Measurements from ENCODE around the gene PTPN22.

Gene PTPN22

DNA sequence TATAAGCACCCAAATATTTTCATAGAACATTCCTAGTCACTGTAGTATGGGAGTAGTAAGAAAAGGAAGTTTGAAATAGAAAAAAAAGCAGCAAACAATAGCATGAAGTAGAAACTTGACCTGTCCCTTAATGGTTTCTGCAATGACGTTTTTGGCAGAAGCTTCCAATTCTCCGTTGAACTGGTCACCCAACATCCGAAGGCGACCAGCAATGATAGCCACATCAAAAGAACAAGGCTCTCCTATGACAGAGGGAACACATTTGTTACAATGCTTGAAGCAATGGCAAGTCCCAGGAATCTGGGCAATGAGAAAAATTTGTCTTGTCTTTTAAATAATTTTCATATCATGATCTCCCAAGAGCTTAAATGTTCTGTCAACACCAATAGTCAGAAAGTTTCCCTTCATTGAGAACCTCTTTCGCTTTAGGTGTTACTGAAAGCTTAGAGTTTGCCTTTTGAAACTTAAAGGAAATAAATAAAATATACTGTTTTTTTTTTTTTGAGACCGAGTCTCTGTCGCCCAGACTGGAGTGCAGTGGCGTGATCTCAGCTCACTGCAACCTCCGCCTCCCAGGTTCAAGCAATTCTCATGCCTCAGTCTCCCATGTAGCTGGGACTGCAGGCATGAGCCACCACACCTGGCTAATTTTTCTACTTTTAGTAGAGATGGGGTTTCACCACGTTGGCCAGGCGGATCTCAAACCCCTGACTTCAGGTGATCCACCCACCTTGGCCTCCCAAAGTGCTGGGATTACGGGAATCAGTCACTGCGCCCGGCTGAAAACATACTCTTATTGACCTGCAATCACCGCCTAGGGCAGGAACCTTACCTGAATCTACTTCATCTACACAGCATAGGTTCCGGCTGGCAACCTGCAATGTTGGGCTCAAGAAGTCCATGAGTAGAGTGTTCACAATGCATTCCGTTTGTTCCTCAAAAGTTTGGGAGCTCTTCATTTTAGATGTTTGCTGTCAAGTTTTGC, 15.2 kb upstream of the PTPN22 start:
- TF ChIP-seq, protein P1, sequence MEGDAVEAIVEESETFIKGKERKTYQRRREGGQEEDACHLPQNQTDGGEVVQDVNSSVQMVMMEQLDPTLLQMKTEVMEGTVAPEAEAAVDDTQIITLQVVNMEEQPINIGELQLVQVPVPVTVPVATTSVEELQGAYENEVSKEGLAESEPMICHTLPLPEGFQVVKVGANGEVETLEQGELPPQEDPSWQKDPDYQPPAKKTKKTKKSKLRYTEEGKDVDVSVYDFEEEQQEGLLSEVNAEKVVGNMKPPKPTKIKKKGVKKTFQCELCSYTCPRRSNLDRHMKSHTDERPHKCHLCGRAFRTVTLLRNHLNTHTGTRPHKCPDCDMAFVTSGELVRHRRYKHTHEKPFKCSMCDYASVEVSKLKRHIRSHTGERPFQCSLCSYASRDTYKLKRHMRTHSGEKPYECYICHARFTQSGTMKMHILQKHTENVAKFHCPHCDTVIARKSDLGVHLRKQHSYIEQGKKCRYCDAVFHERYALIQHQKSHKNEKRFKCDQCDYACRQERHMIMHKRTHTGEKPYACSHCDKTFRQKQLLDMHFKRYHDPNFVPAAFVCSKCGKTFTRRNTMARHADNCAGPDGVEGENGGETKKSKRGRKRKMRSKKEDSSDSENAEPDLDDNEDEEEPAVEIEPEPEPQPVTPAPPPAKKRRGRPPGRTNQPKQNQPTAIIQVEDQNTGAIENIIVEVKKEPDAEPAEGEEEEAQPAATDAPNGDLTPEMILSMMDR (IDR thresholded peaks at IDR 0.05): no peak
- Histone ChIP-seq H3K9me3 (no peaks in the 10 kb centered on the region), H3K4me3 (ENCODE audit: low read depth in 1 of 2, low read length in 1 of 2) (peak overlapping the region; percentile 6 to 44), H3K27me3 (no peaks in the 10 kb centered on the region), H3K27ac (peak overlapping the region; percentile 83), H3K4me1 (ENCODE audit: control insufficient read depth in 1 of 2, insufficient read depth in 1 of 2, low read depth in 1 of 2, low read length in 1 of 2) (peaks cover 50 to 74% of the 10 kb centered on the region in 2 experiments), H3K36me3 (no peaks in the 10 kb centered on the region)

DNA sequence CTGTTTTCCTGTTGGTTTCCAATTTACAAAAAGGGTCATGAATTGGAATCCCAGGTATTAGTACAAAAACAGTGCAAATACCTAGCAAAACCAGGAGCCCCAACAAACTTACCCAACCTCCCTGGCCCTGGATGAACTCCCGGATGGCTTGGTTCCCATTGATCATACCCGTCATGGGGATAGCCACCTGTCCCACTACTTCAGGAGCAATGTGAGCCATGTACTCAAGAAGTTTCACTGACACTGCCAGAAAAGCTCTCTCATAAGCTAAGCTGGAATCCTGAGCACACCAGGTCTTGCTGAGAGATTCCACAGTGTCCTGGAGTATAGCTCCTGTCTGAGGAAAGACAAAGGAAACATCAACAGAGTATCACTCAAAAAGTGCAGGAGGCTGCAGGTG, 10.1 kb upstream of the PTPN22 start:
- no peak overlapping the region for H3K4me3 ChIP-seq (ENCODE audit: low read depth in 1 of 2, low read length in 1 of 2)
- H3K9me3 ChIP-seq: no peaks in the 10 kb centered on the region
- H3K36me3 ChIP-seq: no peaks in the 10 kb centered on the region
- H3K27me3 ChIP-seq: no peaks in the 10 kb centered on the region
- H3K4me1 ChIP-seq (ENCODE audit: control insufficient read depth in 1 of 2, insufficient read depth in 1 of 2, low read depth in 1 of 2, low read length in 1 of 2): peaks cover 34 to 59% of the 10 kb centered on the region in 2 experiments
- TF ChIP-seq, protein P1 (IDR thresholded peaks at IDR 0.05): no peak
- H3K27ac ChIP-seq: peak overlapping the region; percentile 83

DNA sequence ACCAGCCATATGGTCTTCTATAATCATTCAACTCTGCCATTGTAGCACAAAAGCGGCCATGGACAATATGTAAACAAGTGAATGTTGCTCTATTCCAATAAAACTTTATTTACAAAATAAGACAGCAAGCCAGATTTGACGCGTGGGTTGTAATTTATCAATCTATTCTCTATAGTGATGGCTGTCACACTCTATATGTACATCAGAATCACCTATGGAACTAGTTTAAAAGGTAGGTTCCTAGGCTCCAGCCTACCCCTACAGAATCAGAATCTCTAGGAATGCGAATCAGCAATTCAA, 8.2 kb upstream of the PTPN22 start:
- H3K4me1 ChIP-seq (ENCODE audit: control insufficient read depth in 1 of 2, insufficient read depth in 1 of 2, low read depth in 1 of 2, low read length in 1 of 2): peaks cover 15 to 41% of the 10 kb centered on the region in 2 experiments
- H3K27me3 ChIP-seq: no peaks in the 10 kb centered on the region
- H3K27ac ChIP-seq: peak overlapping the region; percentile 83
- H3K4me3 ChIP-seq (ENCODE audit: low read depth in 1 of 2, low read length in 1 of 2): no peak overlapping the region
- H3K36me3 ChIP-seq: no peaks in the 10 kb centered on the region
- H3K9me3 ChIP-seq: no peaks in the 10 kb centered on the region
- TF ChIP-seq, protein P1 (IDR thresholded peaks at IDR 0.05): no peak

DNA sequence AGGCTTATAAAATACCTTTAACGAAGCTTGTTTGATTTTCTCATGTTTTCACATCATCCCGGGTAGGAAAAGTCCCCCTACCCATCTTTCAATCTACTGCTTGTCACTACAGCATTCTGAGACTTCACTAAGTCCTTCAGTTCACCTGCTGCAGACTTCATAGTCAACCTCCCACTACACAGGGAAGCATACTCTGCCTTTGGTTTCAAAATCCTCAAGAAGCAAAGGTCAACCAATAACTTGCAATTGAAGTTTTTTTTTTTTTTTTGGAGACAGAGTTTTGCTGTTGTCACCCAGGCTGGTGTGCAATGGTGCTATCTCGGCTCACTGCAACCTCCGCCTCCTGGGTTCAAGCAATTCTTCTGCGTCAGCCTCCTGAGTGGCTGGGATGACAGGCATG, 4.7 kb upstream of the PTPN22 start:
- Histone ChIP-seq H3K9me3 (no peaks in the 10 kb centered on the region), H3K27me3 (no peaks in the 10 kb centered on the region), H3K4me3 (ENCODE audit: low read depth in 1 of 2, low read length in 1 of 2) (no peak overlapping the region), H3K36me3 (no peaks in the 10 kb centered on the region), H3K27ac (peak overlapping the region; percentile 37), H3K4me1 (ENCODE audit: control insufficient read depth in 1 of 2, insufficient read depth in 1 of 2, low read depth in 1 of 2, low read length in 1 of 2) (peaks cover 36 to 42% of the 10 kb centered on the region in 2 experiments)
- TF ChIP-seq, protein P1 (IDR thresholded peaks at IDR 0.05): no peak

DNA sequence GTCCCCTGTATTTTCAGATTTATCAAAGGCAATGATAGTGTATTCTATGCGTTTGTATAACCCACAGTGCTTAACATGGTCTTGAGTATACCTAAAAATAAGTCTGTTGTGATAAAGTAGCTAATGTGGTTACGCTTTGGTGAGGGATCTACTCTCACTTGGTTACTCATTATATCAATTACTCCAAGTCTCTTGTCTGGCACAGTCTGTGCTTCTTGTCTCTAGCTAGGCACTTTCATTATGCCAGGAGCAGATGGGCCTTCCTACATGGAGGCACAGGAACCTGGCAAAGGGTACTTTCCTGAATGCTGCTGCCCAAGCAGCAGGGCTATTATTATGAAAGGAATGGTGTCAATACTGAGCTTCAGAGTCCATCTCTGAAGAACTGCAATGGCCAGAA, 4.2 kb upstream of the PTPN22 start:
- Histone ChIP-seq H3K9me3 (no peaks in the 10 kb centered on the region), H3K27ac (peak overlapping the region; percentile 37), H3K4me1 (ENCODE audit: control insufficient read depth in 1 of 2, insufficient read depth in 1 of 2, low read depth in 1 of 2, low read length in 1 of 2) (peaks cover 40 to 41% of the 10 kb centered on the region in 2 experiments), H3K36me3 (no peaks in the 10 kb centered on the region), H3K27me3 (no peaks in the 10 kb centered on the region), H3K4me3 (ENCODE audit: low read depth in 1 of 2, low read length in 1 of 2) (no peak overlapping the region)
- TF ChIP-seq, protein P1 (IDR thresholded peaks at IDR 0.05): no peak
